Measurements from ENCODE around the gene LRRC8B.

Gene LRRC8B

GRCh38 chr1:89548122-89548857, 23.7 kb downstream of the LRRC8B start:
- no peaks in the 10 kb centered on the region for H3K27me3 ChIP-seq (ENCODE audit: control insufficient read depth, insufficient read depth, low read length)
- H3K4me3 ChIP-seq (ENCODE audit: low read depth, low read length), result no peak overlapping the region
- no peaks in the 10 kb centered on the region for H3K9me3 ChIP-seq (ENCODE audit: control insufficient read depth, insufficient read depth, low read depth, low read length)
- no peak overlapping the region for H3K9ac ChIP-seq (ENCODE audit: low read length)
- no peak overlapping the region for H3K27ac ChIP-seq (ENCODE audit: low read depth, low read length)
- no peaks in the 10 kb centered on the region for H3K36me3 ChIP-seq (ENCODE audit: control insufficient read depth, insufficient read depth, low read length)
- peaks cover 8% of the 10 kb centered on the region; the same call in 1 of the 2 replicates for H3K4me1 ChIP-seq (ENCODE audit: control insufficient read depth, insufficient read depth, low read length)

DNA sequence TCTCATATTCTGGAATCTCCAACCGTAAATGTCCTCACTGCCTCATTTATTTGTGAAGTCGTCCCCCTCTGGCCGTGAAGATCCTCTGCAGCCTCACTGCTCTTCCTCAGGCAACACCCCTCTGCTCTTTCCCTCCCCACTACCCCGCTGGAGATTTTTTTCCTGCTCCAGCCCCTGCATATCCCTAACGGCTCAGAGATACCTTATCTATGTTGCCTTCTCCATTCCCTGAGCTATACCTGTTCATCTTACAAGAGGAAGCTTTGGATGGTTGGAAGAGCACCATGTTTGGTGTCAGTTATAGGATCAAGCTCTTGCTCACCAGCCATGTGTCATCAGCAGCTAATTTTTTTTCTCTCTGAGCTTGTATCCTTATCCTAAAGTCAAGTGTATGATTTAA, 26.4 kb downstream of the LRRC8B start:
- Histone ChIP-seq H3K4me1 (ENCODE audit: control insufficient read depth, insufficient read depth, low read length) (peaks cover 15% of the 10 kb centered on the region; the same call in 1 of the 2 replicates), H3K9me3 (ENCODE audit: control insufficient read depth, insufficient read depth, low read depth, low read length) (no peaks in the 10 kb centered on the region), H3K9ac (ENCODE audit: low read length) (no peak overlapping the region), H3K27me3 (ENCODE audit: control insufficient read depth, insufficient read depth, low read length) (no peaks in the 10 kb centered on the region), H3K36me3 (ENCODE audit: control insufficient read depth, insufficient read depth, low read length) (no peaks in the 10 kb centered on the region), H3K27ac (ENCODE audit: low read depth, low read length) (no peak overlapping the region), H3K4me3 (ENCODE audit: low read depth, low read length) (no peak overlapping the region)

- Histone ChIP-seq H3K4me3 (ENCODE audit: low read depth, low read length) (no peak overlapping the region), H3K36me3 (ENCODE audit: control insufficient read depth, insufficient read depth, low read length) (no peaks in the 10 kb centered on the region), H3K9ac (ENCODE audit: low read length) (no peak overlapping the region), H3K27ac (ENCODE audit: low read depth, low read length) (no peak overlapping the region), H3K9me3 (ENCODE audit: control insufficient read depth, insufficient read depth, low read depth, low read length) (no peaks in the 10 kb centered on the region), H3K27me3 (ENCODE audit: control insufficient read depth, insufficient read depth, low read length) (no peaks in the 10 kb centered on the region), H3K4me1 (ENCODE audit: control insufficient read depth, insufficient read depth, low read length) (peaks cover 15% of the 10 kb centered on the region; the same call in 1 of the 2 replicates)
Measured at GRCh38 chr1:89552471-89553081, 27.9 kb downstream of the LRRC8B start.

DNA sequence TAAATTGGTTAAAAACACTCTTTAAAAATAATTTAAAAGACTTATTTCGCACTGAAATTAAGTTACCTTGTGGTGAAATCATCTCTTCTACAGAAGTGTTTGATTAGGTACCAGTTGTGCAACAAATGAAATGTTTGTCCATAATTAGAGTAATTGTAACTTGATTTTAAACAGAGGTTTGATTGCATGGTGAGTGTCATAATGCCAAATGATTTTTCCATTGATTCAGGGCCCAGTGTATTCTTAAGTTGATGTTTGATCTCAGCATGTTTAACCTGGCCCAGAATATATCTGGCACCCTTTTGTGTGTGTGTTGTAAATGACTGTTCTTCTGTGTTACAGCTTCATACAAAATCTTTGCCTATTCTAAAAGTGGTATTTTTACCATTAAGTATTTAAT, 28.5 kb downstream of the LRRC8B start:
- peaks cover 17% of the 10 kb centered on the region; the same call in 1 of the 2 replicates for H3K4me1 ChIP-seq (ENCODE audit: control insufficient read depth, insufficient read depth, low read length)
- no peak overlapping the region for H3K27ac ChIP-seq (ENCODE audit: low read depth, low read length)
- no peaks in the 10 kb centered on the region for H3K27me3 ChIP-seq (ENCODE audit: control insufficient read depth, insufficient read depth, low read length)
- H3K9me3 ChIP-seq (ENCODE audit: control insufficient read depth, insufficient read depth, low read depth, low read length), result no peaks in the 10 kb centered on the region
- no peak overlapping the region for H3K9ac ChIP-seq (ENCODE audit: low read length)
- no peaks in the 10 kb centered on the region for H3K36me3 ChIP-seq (ENCODE audit: control insufficient read depth, insufficient read depth, low read length)
- H3K4me3 ChIP-seq (ENCODE audit: low read depth, low read length), result no peak overlapping the region

GRCh38 chr1:89555550-89555949, 30.9 kb downstream of the LRRC8B start:
- Histone ChIP-seq H3K4me1 (ENCODE audit: control insufficient read depth, insufficient read depth, low read length) (peaks cover 13% of the 10 kb centered on the region; the same call in 1 of the 2 replicates), H3K4me3 (ENCODE audit: low read depth, low read length) (no peak overlapping the region), H3K36me3 (ENCODE audit: control insufficient read depth, insufficient read depth, low read length) (peaks cover 5% of the 10 kb centered on the region), H3K27me3 (ENCODE audit: control insufficient read depth, insufficient read depth, low read length) (no peaks in the 10 kb centered on the region), H3K27ac (ENCODE audit: low read depth, low read length) (no peak overlapping the region), H3K9me3 (ENCODE audit: control insufficient read depth, insufficient read depth, low read depth, low read length) (peaks cover 2% of the 10 kb centered on the region; the same call in 1 of the 2 replicates), H3K9ac (ENCODE audit: low read length) (no peak overlapping the region)

GRCh38 chr1:89556726-89557444, 32.3 kb downstream of the LRRC8B start:
- no peaks in the 10 kb centered on the region for H3K27me3 ChIP-seq (ENCODE audit: control insufficient read depth, insufficient read depth, low read length)

GRCh38 chr1:89557445-89557825, 32.8 kb downstream of the LRRC8B start:
- H3K9me3 ChIP-seq (ENCODE audit: control insufficient read depth, insufficient read depth, low read depth, low read length), result peaks cover 2% of the 10 kb centered on the region; the same call in 1 of the 2 replicates
- H3K4me1 ChIP-seq (ENCODE audit: control insufficient read depth, insufficient read depth, low read length), result peaks cover 10% of the 10 kb centered on the region; the same call in 1 of the 2 replicates
- no peak overlapping the region for H3K4me3 ChIP-seq (ENCODE audit: low read depth, low read length)
- no peaks in the 10 kb centered on the region for H3K27me3 ChIP-seq (ENCODE audit: control insufficient read depth, insufficient read depth, low read length)
- H3K27ac ChIP-seq (ENCODE audit: low read depth, low read length), result no peak overlapping the region
- peaks cover 5% of the 10 kb centered on the region for H3K36me3 ChIP-seq (ENCODE audit: control insufficient read depth, insufficient read depth, low read length)
- no peak overlapping the region for H3K9ac ChIP-seq (ENCODE audit: low read length)

More at GRCh38 chr1:89556726-89557444, 32.3 kb downstream of the LRRC8B start:
- Histone ChIP-seq H3K9ac (ENCODE audit: low read length) (no peak overlapping the region), H3K4me3 (ENCODE audit: low read depth, low read length) (no peak overlapping the region), H3K9me3 (ENCODE audit: control insufficient read depth, insufficient read depth, low read depth, low read length) (peaks cover 2% of the 10 kb centered on the region; the same call in 1 of the 2 replicates), H3K4me1 (ENCODE audit: control insufficient read depth, insufficient read depth, low read length) (peaks cover 10% of the 10 kb centered on the region; the same call in 1 of the 2 replicates), H3K36me3 (ENCODE audit: control insufficient read depth, insufficient read depth, low read length) (peaks cover 5% of the 10 kb centered on the region), H3K27ac (ENCODE audit: low read depth, low read length) (no peak overlapping the region)

DNA sequence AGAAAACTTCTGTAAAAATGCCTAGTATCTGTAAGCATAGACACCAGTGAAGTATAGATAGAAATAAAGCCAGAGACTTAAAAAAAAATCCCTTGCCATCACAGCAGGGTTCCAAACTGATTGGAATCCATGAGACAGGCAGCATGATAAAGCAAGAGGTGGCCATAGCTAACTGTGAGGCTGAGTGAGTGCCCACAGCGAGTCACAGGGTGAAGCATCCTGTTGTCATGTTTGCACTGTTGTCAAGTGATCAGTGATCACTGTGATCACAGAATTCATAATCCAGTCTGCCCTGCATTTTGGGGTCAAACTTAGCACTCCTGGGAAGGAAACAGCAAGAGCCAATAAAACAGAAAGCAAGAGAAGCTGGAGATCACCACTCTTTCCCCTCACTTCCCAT, 33.3 kb downstream of the LRRC8B start:
- peaks cover 2% of the 10 kb centered on the region; the same call in 1 of the 2 replicates for H3K9me3 ChIP-seq (ENCODE audit: control insufficient read depth, insufficient read depth, low read depth, low read length)
- no peak overlapping the region for H3K9ac ChIP-seq (ENCODE audit: low read length)
- peaks cover 5% of the 10 kb centered on the region for H3K36me3 ChIP-seq (ENCODE audit: control insufficient read depth, insufficient read depth, low read length)
- H3K27ac ChIP-seq (ENCODE audit: low read depth, low read length), result no peak overlapping the region
- no peak overlapping the region for H3K4me3 ChIP-seq (ENCODE audit: low read depth, low read length)
- no peaks in the 10 kb centered on the region for H3K27me3 ChIP-seq (ENCODE audit: control insufficient read depth, insufficient read depth, low read length)
- peaks cover 10% of the 10 kb centered on the region; the same call in 1 of the 2 replicates for H3K4me1 ChIP-seq (ENCODE audit: control insufficient read depth, insufficient read depth, low read length)

- H3K27me3 ChIP-seq (ENCODE audit: control insufficient read depth, insufficient read depth, low read length), result no peaks in the 10 kb centered on the region
- H3K4me3 ChIP-seq (ENCODE audit: low read depth, low read length), result no peak overlapping the region
- no peak overlapping the region for H3K27ac ChIP-seq (ENCODE audit: low read depth, low read length)
- H3K36me3 ChIP-seq (ENCODE audit: control insufficient read depth, insufficient read depth, low read length), result no peaks in the 10 kb centered on the region
- H3K4me1 ChIP-seq (ENCODE audit: control insufficient read depth, insufficient read depth, low read length), result peaks cover 35% of the 10 kb centered on the region
- H3K9me3 ChIP-seq (ENCODE audit: control insufficient read depth, insufficient read depth, low read depth, low read length), result peaks cover 2% of the 10 kb centered on the region; the same call in 1 of the 2 replicates
- no peak overlapping the region for H3K9ac ChIP-seq (ENCODE audit: low read length)
Measured at GRCh38 chr1:89563957-89564604, 39.5 kb downstream of the LRRC8B start.

GRCh38 chr1:89565521-89565920, 40.9 kb downstream of the LRRC8B start:
- H3K4me1 ChIP-seq (ENCODE audit: control insufficient read depth, insufficient read depth, low read length), result peaks cover 35% of the 10 kb centered on the region
- H3K9me3 ChIP-seq (ENCODE audit: control insufficient read depth, insufficient read depth, low read depth, low read length), result no peaks in the 10 kb centered on the region
- H3K4me3 ChIP-seq (ENCODE audit: low read depth, low read length), result no peak overlapping the region
- H3K27me3 ChIP-seq (ENCODE audit: control insufficient read depth, insufficient read depth, low read length), result no peaks in the 10 kb centered on the region
- H3K36me3 ChIP-seq (ENCODE audit: control insufficient read depth, insufficient read depth, low read length), result no peaks in the 10 kb centered on the region
- no peak overlapping the region for H3K27ac ChIP-seq (ENCODE audit: low read depth, low read length)
- H3K9ac ChIP-seq (ENCODE audit: low read length), result no peak overlapping the region

Measured in HUES6 (cell line).